ENCODE measurements around the gene MPZL2. TPM values are rescaled to one million over a fixed set of nuclear protein-coding genes. Genes with fewer than 3 reads are reported as not detected.
A peak's percentile ranks its signal among the peaks of the same experiment; 100 is the strongest.

Gene MPZL2
- total RNA-seq (2016; rRNA removed; fragmentation: Illumina TruSeq; extraction: Trizol) (16.6 and 27.9 TPM in 2 replicates), polyA plus RNA-seq (2011; rRNA removed) (41.0 and 53.7 TPM in 2 replicates), polyA minus RNA-seq (2011; rRNA and poly(A)+ RNA removed; ENCODE audit: low replicate concordance) (46.6 and 89.0 TPM in 2 replicates), Bru-seq, nascent RNA (percentile 59 among the genes with signal in this experiment), BruChase-seq, experiment 1, labeled RNA remaining after a 6-hour chase (percentile 70 among the genes with signal in this experiment), BruChase-seq, experiment 2, labeled RNA remaining after a 2-hour chase (percentile 63 among the genes with signal in this experiment)
- 2.2 and 2.3 TPM in 2 replicates for total RNA-seq (2016; cell fraction: cytosol; rRNA removed; fragmentation: Illumina TruSeq; extraction: Trizol; ENCODE audit: low read depth)
- 14.3 and 27.1 TPM in 2 replicates for total RNA-seq (2016; cell fraction: insoluble cytoplasmic fraction; rRNA removed; fragmentation: Illumina TruSeq; extraction: Trizol)
- 4.6 and 5.7 TPM in 2 replicates for total RNA-seq (2016; cell fraction: membrane; rRNA removed; fragmentation: Illumina TruSeq; extraction: Trizol)
- total RNA-seq (2016; cell fraction: nucleus; rRNA removed; fragmentation: Illumina TruSeq; extraction: Trizol): 37.3 and 38.2 TPM in 2 replicates
- polyA plus RNA-seq (2011; cell fraction: cytosol; rRNA removed): 26.1 and 32.3 TPM in 2 replicates
- polyA plus RNA-seq (2011; cell fraction: nucleus; rRNA removed): 33.6 and 34.4 TPM in 2 replicates
- polyA plus RNA-seq (2012): 19.5 and 32.5 TPM in 2 replicates
- 1.4 and 1.6 TPM in 2 replicates for polyA plus RNA-seq (2016; cell fraction: cytosol; fragmentation: Illumina TruSeq; extraction: Trizol; ENCODE audit: low read depth)
- 14.0 and 15.4 TPM in 2 replicates for polyA plus RNA-seq (2016; cell fraction: insoluble cytoplasmic fraction; fragmentation: Illumina TruSeq; extraction: Trizol; ENCODE audit: low read depth)
- polyA plus RNA-seq (2016; cell fraction: membrane; fragmentation: Illumina TruSeq; extraction: Trizol; ENCODE audit: low read depth): 2.7 and 3.2 TPM in 2 replicates
- polyA plus RNA-seq (2016; cell fraction: nucleus; fragmentation: Illumina TruSeq; extraction: Trizol; ENCODE audit: insufficient read depth, low read depth): 46.0 and 46.2 TPM in 2 replicates
- polyA minus RNA-seq (2011; cell fraction: cytosol; rRNA and poly(A)+ RNA removed): 16.1 and 23.3 TPM in 2 replicates
- 32.2 and 41.3 TPM in 2 replicates for polyA minus RNA-seq (2011; cell fraction: nucleus; rRNA and poly(A)+ RNA removed)
- long read RNA-seq, experiment 1, transcript MPZL2-201 (6 exons, 2,620 nt): major isoform, 6 of 10 reads
- long read RNA-seq, experiment 1, partial matches to known transcripts: 0 of 10 reads
- long read RNA-seq, experiment 1, other reads (novel, unspliced or antisense): 2 of 10 reads
- long read RNA-seq, experiment 2, partial matches to known transcripts: 0 of 12 reads
- long read RNA-seq, experiment 2, other reads (novel, unspliced or antisense): 10 of 12 reads

- Histone ChIP-seq H2AFZ (ENCODE audit: low read length) (peak within 1 kb of the TSS; percentile 16), H3K9me3 (ENCODE audit: low read length) (no peaks in the 10 kb centered on the region), H3K36me3 (replicated peaks in 1 of 2; ENCODE audit: control insufficient read depth in 1 of 2, insufficient read depth in 2 of 2, low read length in 2 of 2) (peaks cover 2 to 16% of the 10 kb centered on the region in 2 experiments; a peak in 2 of 5 replicates), H3K4me2 (ENCODE audit: low read depth, low read length) (peak within 1 kb of the TSS; percentile 81), H3K27ac (ENCODE audit: extremely low read length, insufficient read depth, low read length) (peak within 1 kb of the TSS; percentile 43), H3K4me1 (ENCODE audit: insufficient read depth, low read length) (peaks cover 43% of the 10 kb centered on the region), H4K20me1 (ENCODE audit: insufficient read depth, low read length) (no peaks in the 10 kb centered on the region), H3K4me3 (replicated peaks in 1 of 3; ENCODE audit: insufficient read depth in 1 of 3, low read depth in 2 of 3, low read length in 3 of 3) (peak within 1 kb of the TSS; percentile 58 to 77 (median 66)), H3K79me2 (ENCODE audit: insufficient read depth, low read length) (peaks cover 7% of the 10 kb centered on the region), H3K9ac (ENCODE audit: insufficient read depth, low read depth, low read length) (peak within 1 kb of the TSS; percentile 65), H3K27me3 (ENCODE audit: control insufficient read depth in 1 of 2, insufficient read depth in 2 of 2, low read length in 2 of 2) (peaks cover 0 to 22% of the 10 kb centered on the region in 2 experiments; a peak in 4 of 5 replicates)
- DNase-seq (ENCODE audit: low spot score) (peak; percentile 81), ATAC-seq (peak; percentile 97), FAIRE-seq (peak; percentile 80)
- in situ Hi-C loops (cut with HindIII; ENCODE audit: extremely low pct_ligation_motif_present, low pct_unique_long_range_greater_than_20kb): no loop called here
- POLR2A ChIA-PET: interaction anchor here (0.7 to 1.7 kb wide), 7 partner anchors 12 to 69 kb away, joined by 3 to 11 read pairs (median 6); partner anchors contain the start of gene MPZL3
- 1% methylated on average over 14 of the region's 19 CpGs for WGBS (ENCODE audit: low lambda C conversion rate)
- CTCF ChIA-PET (ENCODE audit: low intra/inter-chr PET ratio, low total read pairs): no interaction called here
- BruUV-seq (replicated peaks): TSS peak; percentile 62
- intact Hi-C loops (cut with micrococcal nuclease; ENCODE audit: unreplicated experiment): loop anchor here (5.0 kb wide), 1 partner anchor 67 kb away; no protein-coding TSS in a partner anchor
- peak; percentile 59 for TF ChIP-seq SALL1 (CRISPR knock-in tag; IDR thresholded peaks at IDR 0.05)
- TF ChIP-seq, protein P1, sequence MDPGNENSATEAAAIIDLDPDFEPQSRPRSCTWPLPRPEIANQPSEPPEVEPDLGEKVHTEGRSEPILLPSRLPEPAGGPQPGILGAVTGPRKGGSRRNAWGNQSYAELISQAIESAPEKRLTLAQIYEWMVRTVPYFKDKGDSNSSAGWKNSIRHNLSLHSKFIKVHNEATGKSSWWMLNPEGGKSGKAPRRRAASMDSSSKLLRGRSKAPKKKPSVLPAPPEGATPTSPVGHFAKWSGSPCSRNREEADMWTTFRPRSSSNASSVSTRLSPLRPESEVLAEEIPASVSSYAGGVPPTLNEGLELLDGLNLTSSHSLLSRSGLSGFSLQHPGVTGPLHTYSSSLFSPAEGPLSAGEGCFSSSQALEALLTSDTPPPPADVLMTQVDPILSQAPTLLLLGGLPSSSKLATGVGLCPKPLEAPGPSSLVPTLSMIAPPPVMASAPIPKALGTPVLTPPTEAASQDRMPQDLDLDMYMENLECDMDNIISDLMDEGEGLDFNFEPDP (CRISPR knock-in tag; conservative IDR thresholded peaks at IDR 0.05): 0 out of 2 replicates have a peak, but pooled peaks have one; percentile 71
- TF ChIP-seq DR1 (CRISPR knock-in tag; IDR thresholded peaks at IDR 0.05): 0 out of 2 replicates have a peak, but pooled peaks have one; percentile 14
- peak; percentile 72 for TF ChIP-seq FOSL2 (CRISPR knock-in tag; IDR thresholded peaks at IDR 0.05)
- TF ChIP-seq ZNF292 (CRISPR knock-in tag; IDR thresholded peaks at IDR 0.05; ENCODE audit: borderline replicate concordance, low read depth): peak; percentile 81; the same call in 1 of the 2 replicates
- TF ChIP-seq SMAD1 (CRISPR knock-in tag; IDR thresholded peaks at IDR 0.05; ENCODE audit: borderline replicate concordance, low read depth): peak; percentile 57; the same call in 1 of the 2 replicates
- 0 out of 2 replicates have a peak, but pooled peaks have one; percentile 6 for TF ChIP-seq CREM (IDR thresholded peaks at IDR 0.05)
- no peak for TF ChIP-seq CREM (CRISPR knock-in tag; IDR thresholded peaks at IDR 0.05)
- peak; percentile 61; the same call in 1 of the 2 replicates for TF ChIP-seq SIN3A (IDR thresholded peaks at IDR 0.05; ENCODE audit: borderline replicate concordance, low read depth, low read length)
- TF ChIP-seq GABPB1 (CRISPR knock-in tag; IDR thresholded peaks at IDR 0.05): peak; percentile 27; the same call in 1 of the 2 replicates
- TF ChIP-seq, protein P2, sequence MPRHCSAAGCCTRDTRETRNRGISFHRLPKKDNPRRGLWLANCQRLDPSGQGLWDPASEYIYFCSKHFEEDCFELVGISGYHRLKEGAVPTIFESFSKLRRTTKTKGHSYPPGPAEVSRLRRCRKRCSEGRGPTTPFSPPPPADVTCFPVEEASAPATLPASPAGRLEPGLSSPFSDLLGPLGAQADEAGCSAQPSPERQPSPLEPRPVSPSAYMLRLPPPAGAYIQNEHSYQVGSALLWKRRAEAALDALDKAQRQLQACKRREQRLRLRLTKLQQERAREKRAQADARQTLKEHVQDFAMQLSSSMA (CRISPR knock-in tag; IDR thresholded peaks at IDR 0.05): no peak
- peak; percentile 42; the same call in 1 of the 2 replicates for TF ChIP-seq SOX5 (CRISPR knock-in tag; IDR thresholded peaks at IDR 0.05; ENCODE audit: borderline replicate concordance)
- TF ChIP-seq ZNF263 (CRISPR knock-in tag; IDR thresholded peaks at IDR 0.05): peak; percentile 48; the same call in 1 of the 2 replicates
- no peak for TF ChIP-seq TCF12 (IDR thresholded peaks at IDR 0.05)
- 0 out of 2 replicates have a peak, but pooled peaks have one; percentile 15 for TF ChIP-seq TCF12 (CRISPR knock-in tag; IDR thresholded peaks at IDR 0.05)
- TF ChIP-seq TBX2 (CRISPR knock-in tag; IDR thresholded peaks at IDR 0.05; ENCODE audit: borderline replicate concordance): peak; percentile 65
Measured at GRCh38 chr11:118263695-118264568, at the start of gene MPZL2. MPZL2 (minus strand) TSS chr11:118264297; CDS start chr11:118264153, 144 bp downstream.
